GM12892 (cell line): ENCODE data around the gene TSR1.

Experiments
- POLR2A ChIP-seq: IDR thresholded peaks from 2 replicates; pipeline ENCODE4 v1.6.1; 2011; ENCODE audit warnings: low read depth, low read length, control low read depth
- POLR2AphosphoS5 ChIP-seq: IDR thresholded peaks from 2 replicates; pipeline ENCODE4 v1.6.1; 2011; ENCODE audit warnings: low read depth, low read length, control low read depth
- TAF1 ChIP-seq: IDR thresholded peaks from 2 replicates; pipeline ENCODE4 v1.6.1; 2011; ENCODE audit warnings: low read depth, mild to moderate bottlenecking, control low read depth, low read length, borderline replicate concordance

DNA sequence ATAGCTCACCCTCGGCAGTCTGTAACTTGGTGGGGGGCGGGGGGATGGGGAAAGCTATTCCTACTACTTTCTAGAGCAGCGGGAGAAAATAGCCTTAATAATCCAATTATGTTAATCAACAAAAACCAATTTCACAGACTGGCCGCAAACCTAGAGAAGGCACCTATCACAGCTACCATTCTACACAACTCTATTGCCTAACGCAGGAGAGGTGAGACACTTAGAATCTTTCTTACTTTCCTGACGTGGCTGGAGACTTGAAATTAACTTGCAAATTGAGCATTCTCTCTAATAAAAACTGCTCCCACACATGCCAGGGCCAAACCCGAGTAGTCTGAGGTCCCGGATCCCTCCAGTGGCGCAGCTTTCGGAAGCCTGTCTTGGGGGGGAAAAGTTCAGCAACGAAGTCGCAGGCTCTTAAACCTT, 33.5 kb downstream of the TSR1 start:
- no peak for TF ChIP-seq POLR2AphosphoS5
- no peak for TF ChIP-seq POLR2A
- no peak for TF ChIP-seq TAF1
